ENCODE measurements around the gene ELMO1.

DNA sequence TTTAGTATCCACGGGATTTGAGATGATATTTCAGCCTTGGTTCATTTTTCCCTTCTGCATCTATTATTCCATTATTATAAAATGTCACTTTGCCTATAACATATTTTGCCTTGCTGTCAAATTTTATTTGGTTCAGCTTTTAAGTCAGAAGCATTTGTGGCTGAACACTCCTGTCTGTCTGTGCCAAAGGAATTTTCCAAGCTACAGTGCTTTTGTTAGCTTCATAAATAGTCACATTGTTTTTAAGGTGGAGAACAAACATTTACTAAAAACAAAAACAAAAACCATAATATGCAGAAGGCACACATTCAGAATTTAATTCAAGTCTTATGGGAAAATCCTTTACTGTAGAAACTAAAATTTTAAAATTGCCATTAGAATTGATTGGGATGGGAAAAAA, 33.8 kb upstream of the ELMO1 start:
- no peak for TF ChIP-seq ZNF335 (CRISPR knock-in tag; IDR thresholded peaks at IDR 0.05)
- TF ChIP-seq SETDB1 (CRISPR knock-in tag; IDR thresholded peaks at IDR 0.05; ENCODE audit: borderline replicate concordance) = no peak
- TF ChIP-seq, protein P1, sequence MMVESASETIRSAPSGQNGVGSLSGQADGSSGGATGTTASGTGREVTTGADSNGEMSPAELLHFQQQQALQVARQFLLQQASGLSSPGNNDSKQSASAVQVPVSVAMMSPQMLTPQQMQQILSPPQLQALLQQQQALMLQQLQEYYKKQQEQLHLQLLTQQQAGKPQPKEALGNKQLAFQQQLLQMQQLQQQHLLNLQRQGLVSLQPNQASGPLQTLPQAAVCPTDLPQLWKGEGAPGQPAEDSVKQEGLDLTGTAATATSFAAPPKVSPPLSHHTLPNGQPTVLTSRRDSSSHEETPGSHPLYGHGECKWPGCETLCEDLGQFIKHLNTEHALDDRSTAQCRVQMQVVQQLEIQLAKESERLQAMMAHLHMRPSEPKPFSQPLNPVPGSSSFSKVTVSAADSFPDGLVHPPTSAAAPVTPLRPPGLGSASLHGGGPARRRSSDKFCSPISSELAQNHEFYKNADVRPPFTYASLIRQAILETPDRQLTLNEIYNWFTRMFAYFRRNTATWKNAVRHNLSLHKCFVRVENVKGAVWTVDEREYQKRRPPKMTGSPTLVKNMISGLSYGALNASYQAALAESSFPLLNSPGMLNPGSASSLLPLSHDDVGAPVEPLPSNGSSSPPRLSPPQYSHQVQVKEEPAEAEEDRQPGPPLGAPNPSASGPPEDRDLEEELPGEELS (CRISPR knock-in tag; IDR thresholded peaks at IDR 0.05) = no peak
- TF ChIP-seq YEATS4 (CRISPR knock-in tag; IDR thresholded peaks at IDR 0.05; ENCODE audit: borderline replicate concordance) = no peak
- TF ChIP-seq ZNF317 (CRISPR knock-in tag; IDR thresholded peaks at IDR 0.05) = no peak
- TF ChIP-seq, protein P2, sequence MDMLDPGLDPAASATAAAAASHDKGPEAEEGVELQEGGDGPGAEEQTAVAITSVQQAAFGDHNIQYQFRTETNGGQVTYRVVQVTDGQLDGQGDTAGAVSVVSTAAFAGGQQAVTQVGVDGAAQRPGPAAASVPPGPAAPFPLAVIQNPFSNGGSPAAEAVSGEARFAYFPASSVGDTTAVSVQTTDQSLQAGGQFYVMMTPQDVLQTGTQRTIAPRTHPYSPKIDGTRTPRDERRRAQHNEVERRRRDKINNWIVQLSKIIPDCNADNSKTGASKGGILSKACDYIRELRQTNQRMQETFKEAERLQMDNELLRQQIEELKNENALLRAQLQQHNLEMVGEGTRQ (IDR thresholded peaks at IDR 0.05; ENCODE audit: low read depth, low read length) = no peak
- TF ChIP-seq, protein P2 (CRISPR knock-in tag; IDR thresholded peaks at IDR 0.05; ENCODE audit: borderline replicate concordance) = no peak
- TF ChIP-seq PHB2 (IDR thresholded peaks at IDR 0.05; ENCODE audit: partially characterized antibody) = no peak
- no peak for TF ChIP-seq PAX8 (CRISPR knock-in tag; IDR thresholded peaks at IDR 0.05; ENCODE audit: borderline replicate concordance)
- TF ChIP-seq, protein P3, sequence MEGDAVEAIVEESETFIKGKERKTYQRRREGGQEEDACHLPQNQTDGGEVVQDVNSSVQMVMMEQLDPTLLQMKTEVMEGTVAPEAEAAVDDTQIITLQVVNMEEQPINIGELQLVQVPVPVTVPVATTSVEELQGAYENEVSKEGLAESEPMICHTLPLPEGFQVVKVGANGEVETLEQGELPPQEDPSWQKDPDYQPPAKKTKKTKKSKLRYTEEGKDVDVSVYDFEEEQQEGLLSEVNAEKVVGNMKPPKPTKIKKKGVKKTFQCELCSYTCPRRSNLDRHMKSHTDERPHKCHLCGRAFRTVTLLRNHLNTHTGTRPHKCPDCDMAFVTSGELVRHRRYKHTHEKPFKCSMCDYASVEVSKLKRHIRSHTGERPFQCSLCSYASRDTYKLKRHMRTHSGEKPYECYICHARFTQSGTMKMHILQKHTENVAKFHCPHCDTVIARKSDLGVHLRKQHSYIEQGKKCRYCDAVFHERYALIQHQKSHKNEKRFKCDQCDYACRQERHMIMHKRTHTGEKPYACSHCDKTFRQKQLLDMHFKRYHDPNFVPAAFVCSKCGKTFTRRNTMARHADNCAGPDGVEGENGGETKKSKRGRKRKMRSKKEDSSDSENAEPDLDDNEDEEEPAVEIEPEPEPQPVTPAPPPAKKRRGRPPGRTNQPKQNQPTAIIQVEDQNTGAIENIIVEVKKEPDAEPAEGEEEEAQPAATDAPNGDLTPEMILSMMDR (CRISPR knock-in tag; IDR thresholded peaks at IDR 0.05) = no peak
- no peak for TF ChIP-seq ETV6 (CRISPR knock-in tag; conservative IDR thresholded peaks at IDR 0.05)
- TF ChIP-seq MAFG (CRISPR knock-in tag; IDR thresholded peaks at IDR 0.05) = no peak
- TF ChIP-seq ZNF530 (CRISPR knock-in tag; IDR thresholded peaks at IDR 0.05; ENCODE audit: low read depth) = no peak

Data from HepG2 (cell line).